ENCODE measurements around the gene KRT7. TPM values are rescaled to one million over a fixed set of nuclear protein-coding genes. Genes with fewer than 3 reads are reported as not detected.
A peak's percentile ranks its signal among the peaks of the same experiment; 100 is the strongest.

KRT7 gene
- total and polyA plus RNA-seq, 9 of the 15 experiments (the other 6 are each of a cell fraction or from before 2014, with no cell fraction given) = 1.4 TPM; not detected in 8

GRCh38 chr12:52187206-52187605 is 45.8 kb upstream of the KRT7 start:
- POLR2A ChIA-PET = no interaction called here
- intact Hi-C loops (cut with micrococcal nuclease) (no loop called here), in situ Hi-C loops (cut with MboI) (no loop called here)
- Histone ChIP-seq H3K9ac (ENCODE audit: insufficient read depth in 1 of 2, low read depth in 2 of 2, low read length in 2 of 2) (no peak overlapping the region), H3K79me2 (ENCODE audit: control insufficient read depth, insufficient read depth, low read length) (no peaks in the 10 kb centered on the region), H4K20me1 (replicated peaks; ENCODE audit: control insufficient read depth, insufficient read depth, low read length) (peaks cover 11% of the 10 kb centered on the region; the same call in 1 of the 2 replicates), H3K36me3 (ENCODE audit: control insufficient read depth, insufficient read depth, low read length) (no peaks in the 10 kb centered on the region), H2AFZ (ENCODE audit: low read depth, low read length) (no peak overlapping the region), H3K4me3 (no peak overlapping the region), H3K4me2 (ENCODE audit: insufficient read depth, low read length) (no peak overlapping the region), H3K9me3 (replicated peaks; ENCODE audit: control insufficient read depth, insufficient read depth, low read depth, low read length) (no peaks in the 10 kb centered on the region), H3K4me1 (replicated peaks in 1 of 2; ENCODE audit: control insufficient read depth in 2 of 2, insufficient read depth in 2 of 2, low read length in 2 of 2) (peaks cover 0 to 4% of the 10 kb centered on the region in 2 experiments; a peak in 2 of 5 replicates), H3K27ac (ENCODE audit: extremely low read depth, low read depth, low read length) (no peak overlapping the region), H3K27me3 (ENCODE audit: control insufficient read depth in 2 of 2, insufficient read depth in 2 of 2, low read length in 2 of 2) (peaks cover 0 to 36% of the 10 kb centered on the region in 2 experiments; a peak in 2 of 5 replicates), H3K9me1 (ENCODE audit: control insufficient read depth, insufficient read depth, low read length) (no peaks in the 10 kb centered on the region)
- TF ChIP-seq SMAD2 (IDR thresholded peaks at IDR 0.05; ENCODE audit: low read depth, low read length) (no peak), ZNF133 (CRISPR knock-in tag; IDR thresholded peaks at IDR 0.05) (no peak), ZFX (CRISPR knock-in tag; IDR thresholded peaks at IDR 0.05) (no peak), CTCF (IDR thresholded peaks at IDR 0.05 in 2 of 3, conservative IDR thresholded peaks at IDR 0.05 in 1 of 3; ENCODE audit: insufficient read depth in 2 of 3, low read depth in 1 of 3, low read length in 3 of 3) (0 out of 6 replicates have a peak, but pooled peaks of 1 of the 3 experiments have one; percentile 5), FOXO4 (CRISPR knock-in tag; IDR thresholded peaks at IDR 0.05) (no peak), EWSR1 (IDR thresholded peaks at IDR 0.05; ENCODE audit: borderline replicate concordance, low read depth, partially characterized antibody) (no peak), ZNF778 (CRISPR knock-in tag; IDR thresholded peaks at IDR 0.05) (no peak), HIVEP1 (CRISPR knock-in tag; IDR thresholded peaks at IDR 0.05) (no peak)
- no peak for ATAC-seq
- CTCF ChIA-PET (ENCODE audit: low intra/inter-chr PET ratio) = no interaction called here
- no TSS peak for BruUV-seq (replicated peaks)
- under 1% methylated on average over 11 of the region's 11 CpGs for WGBS (ENCODE audit: insufficient coverage, low coverage, missing lambda C conversion rate)
- FAIRE-seq = no peak
- DNase-seq (ENCODE audit: extremely low read depth in 1 of 4, low spot score in 3 of 4) = no peak

All from K562 (cell line).